Ovary (tissue), 3 donors: Measurements from ENCODE around the gene GPD2.

Experiments
- EP300 ChIP-seq: sonication (generic); formaldehyde crosslinking; IDR thresholded peaks from one replicate; pipeline ENCODE4 v1.6.1; 2017; ENCODE audit warnings: antibody characterized with exemption
- TF ChIP-seq, protein P1 (sequence below), 3 donors: fragments of 450-650 bp in 2 of 3; fragments of 200-600 bp in 1 of 3; IDR thresholded peaks; one replicate each; pipeline versions ENCODE4 v1.5.1 to v1.8.0; 2016 to 2022; ENCODE audit warnings: antibody characterized with exemption in 3 of 3, mild to moderate bottlenecking in 1 of 3
- donor health status: DM: no; HTN: no; CAD: no.

DNA sequence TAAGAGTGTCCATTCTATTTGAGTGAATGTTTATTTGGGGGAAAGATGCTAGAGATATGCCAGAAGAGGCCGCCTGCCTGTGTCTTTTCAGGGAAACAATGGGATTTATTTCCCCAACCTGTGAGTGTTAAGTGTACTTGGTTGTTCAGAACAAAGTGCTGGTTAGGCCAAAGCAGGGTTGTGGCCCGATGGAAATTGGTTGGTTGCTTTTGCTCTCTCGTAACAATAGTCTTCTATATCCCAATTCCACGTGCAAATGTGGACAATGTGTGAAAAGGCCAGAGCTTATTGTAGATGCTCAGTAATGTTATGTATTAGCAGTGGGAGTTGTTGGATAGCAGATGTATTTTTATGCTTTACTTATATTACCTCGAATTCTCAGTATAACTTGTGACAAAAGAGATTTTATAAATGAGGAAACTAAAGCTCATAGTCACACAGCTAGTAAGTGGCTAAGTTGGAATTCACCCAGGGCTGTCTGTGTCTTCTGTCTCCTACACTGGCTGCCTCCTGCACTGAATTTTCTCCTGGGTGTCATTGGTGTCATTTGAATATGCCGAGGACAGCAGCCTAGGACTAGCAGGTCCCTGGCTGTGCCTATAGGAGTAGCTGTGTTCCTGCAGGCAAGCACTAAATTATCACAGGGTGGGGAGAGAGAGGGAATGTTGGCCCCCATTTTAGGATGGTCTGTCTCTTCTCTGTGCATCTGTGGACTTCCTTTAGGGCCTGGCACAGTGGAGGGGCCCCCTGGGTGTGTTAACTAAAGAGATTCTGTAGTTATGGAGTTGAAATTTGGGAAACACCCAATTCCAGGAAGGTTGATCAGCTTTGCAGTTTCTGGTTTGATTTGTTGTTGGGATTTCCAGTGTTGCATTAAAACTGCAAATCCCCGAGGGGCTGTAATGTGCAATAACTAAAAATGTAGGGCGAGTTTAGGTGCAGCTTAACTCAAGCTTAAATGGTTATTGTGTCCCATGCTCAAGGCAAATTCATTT lies 21.6 kb downstream of the GPD2 start:
- TF ChIP-seq, protein P1, sequence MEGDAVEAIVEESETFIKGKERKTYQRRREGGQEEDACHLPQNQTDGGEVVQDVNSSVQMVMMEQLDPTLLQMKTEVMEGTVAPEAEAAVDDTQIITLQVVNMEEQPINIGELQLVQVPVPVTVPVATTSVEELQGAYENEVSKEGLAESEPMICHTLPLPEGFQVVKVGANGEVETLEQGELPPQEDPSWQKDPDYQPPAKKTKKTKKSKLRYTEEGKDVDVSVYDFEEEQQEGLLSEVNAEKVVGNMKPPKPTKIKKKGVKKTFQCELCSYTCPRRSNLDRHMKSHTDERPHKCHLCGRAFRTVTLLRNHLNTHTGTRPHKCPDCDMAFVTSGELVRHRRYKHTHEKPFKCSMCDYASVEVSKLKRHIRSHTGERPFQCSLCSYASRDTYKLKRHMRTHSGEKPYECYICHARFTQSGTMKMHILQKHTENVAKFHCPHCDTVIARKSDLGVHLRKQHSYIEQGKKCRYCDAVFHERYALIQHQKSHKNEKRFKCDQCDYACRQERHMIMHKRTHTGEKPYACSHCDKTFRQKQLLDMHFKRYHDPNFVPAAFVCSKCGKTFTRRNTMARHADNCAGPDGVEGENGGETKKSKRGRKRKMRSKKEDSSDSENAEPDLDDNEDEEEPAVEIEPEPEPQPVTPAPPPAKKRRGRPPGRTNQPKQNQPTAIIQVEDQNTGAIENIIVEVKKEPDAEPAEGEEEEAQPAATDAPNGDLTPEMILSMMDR (IDR thresholded peaks at IDR 0.05): no peak
- TF ChIP-seq EP300: no peak
